Ishikawa (cell line): ENCODE measurements around the gene TTC31.

Experiments
- CREB1 ChIP-seq: IDR thresholded peaks from 2 replicates; pipeline ENCODE4 v1.6.1; 2012; ENCODE audit warnings: low read depth
- EGR1 ChIP-seq: IDR thresholded peaks from 2 replicates; pipeline ENCODE4 v1.6.1; 2012
- EP300 ChIP-seq: IDR thresholded peaks from 2 replicates; pipeline ENCODE4 v1.6.1; 2012; ENCODE audit warnings: borderline replicate concordance
- FOXM1 ChIP-seq: IDR thresholded peaks from 2 replicates; pipeline ENCODE4 v1.6.1; 2012; ENCODE audit warnings: low read depth, borderline replicate concordance
- NFIC ChIP-seq: IDR thresholded peaks from 2 replicates; pipeline ENCODE4 v1.6.1; 2012
- RAD21 ChIP-seq: IDR thresholded peaks from 2 replicates; pipeline ENCODE4 v1.6.1; 2012; ENCODE audit warnings: low read depth
- TAF1 ChIP-seq: IDR thresholded peaks from 2 replicates; pipeline ENCODE4 v1.6.1; 2012; ENCODE audit warnings: low read depth, mild to moderate bottlenecking
- TF ChIP-seq, protein P1 (sequence below): IDR thresholded peaks from 2 replicates; pipeline ENCODE4 v1.6.1; 2012; ENCODE audit warnings: low read depth, mild to moderate bottlenecking
- TF ChIP-seq, protein P2 (sequence below): IDR thresholded peaks from 2 replicates; pipeline ENCODE4 v1.6.1; 2012

DNA sequence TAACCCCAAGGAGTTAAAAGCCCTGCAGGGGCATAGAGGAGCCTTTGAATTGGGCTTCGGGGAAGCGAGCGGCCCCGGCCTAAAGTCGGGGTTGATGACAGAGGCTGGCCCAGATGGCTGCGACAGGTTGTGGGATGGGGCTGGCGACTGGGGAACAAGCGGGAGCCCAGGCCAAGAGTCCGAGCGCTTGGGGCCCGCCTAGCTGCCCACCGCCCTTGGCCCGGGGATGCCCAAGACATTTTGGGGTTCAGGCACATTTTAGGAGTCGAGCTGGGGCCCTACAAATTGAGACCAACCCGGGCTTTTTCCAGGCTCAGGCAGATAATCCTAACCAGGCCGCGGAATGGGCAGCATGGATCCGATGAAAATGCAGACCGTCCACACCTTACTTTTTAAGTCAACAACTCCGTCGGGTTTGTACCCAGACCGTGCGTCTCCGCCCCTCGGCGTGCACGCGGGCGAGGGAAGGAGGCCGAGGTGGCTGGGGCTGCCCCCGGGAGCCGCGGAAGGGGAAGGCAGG is 41.7 kb upstream of the TTC31 start:
- no peak for TF ChIP-seq RAD21
- no peak for TF ChIP-seq TAF1
- TF ChIP-seq FOXM1: no peak
- no peak; the same call in 1 of the 2 replicates for TF ChIP-seq EP300
- TF ChIP-seq NFIC: no peak
- TF ChIP-seq, protein P1, sequence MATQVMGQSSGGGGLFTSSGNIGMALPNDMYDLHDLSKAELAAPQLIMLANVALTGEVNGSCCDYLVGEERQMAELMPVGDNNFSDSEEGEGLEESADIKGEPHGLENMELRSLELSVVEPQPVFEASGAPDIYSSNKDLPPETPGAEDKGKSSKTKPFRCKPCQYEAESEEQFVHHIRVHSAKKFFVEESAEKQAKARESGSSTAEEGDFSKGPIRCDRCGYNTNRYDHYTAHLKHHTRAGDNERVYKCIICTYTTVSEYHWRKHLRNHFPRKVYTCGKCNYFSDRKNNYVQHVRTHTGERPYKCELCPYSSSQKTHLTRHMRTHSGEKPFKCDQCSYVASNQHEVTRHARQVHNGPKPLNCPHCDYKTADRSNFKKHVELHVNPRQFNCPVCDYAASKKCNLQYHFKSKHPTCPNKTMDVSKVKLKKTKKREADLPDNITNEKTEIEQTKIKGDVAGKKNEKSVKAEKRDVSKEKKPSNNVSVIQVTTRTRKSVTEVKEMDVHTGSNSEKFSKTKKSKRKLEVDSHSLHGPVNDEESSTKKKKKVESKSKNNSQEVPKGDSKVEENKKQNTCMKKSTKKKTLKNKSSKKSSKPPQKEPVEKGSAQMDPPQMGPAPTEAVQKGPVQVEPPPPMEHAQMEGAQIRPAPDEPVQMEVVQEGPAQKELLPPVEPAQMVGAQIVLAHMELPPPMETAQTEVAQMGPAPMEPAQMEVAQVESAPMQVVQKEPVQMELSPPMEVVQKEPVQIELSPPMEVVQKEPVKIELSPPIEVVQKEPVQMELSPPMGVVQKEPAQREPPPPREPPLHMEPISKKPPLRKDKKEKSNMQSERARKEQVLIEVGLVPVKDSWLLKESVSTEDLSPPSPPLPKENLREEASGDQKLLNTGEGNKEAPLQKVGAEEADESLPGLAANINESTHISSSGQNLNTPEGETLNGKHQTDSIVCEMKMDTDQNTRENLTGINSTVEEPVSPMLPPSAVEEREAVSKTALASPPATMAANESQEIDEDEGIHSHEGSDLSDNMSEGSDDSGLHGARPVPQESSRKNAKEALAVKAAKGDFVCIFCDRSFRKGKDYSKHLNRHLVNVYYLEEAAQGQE: no peak
- TF ChIP-seq, protein P2, sequence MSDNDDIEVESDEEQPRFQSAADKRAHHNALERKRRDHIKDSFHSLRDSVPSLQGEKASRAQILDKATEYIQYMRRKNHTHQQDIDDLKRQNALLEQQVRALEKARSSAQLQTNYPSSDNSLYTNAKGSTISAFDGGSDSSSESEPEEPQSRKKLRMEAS: peak; percentile 76; the same call in 1 of the 2 replicates
- no peak for TF ChIP-seq CREB1
- no peak for TF ChIP-seq EGR1
